Measurements from ENCODE around the gene BAIAP2L1. TPM values are rescaled to one million over a fixed set of nuclear protein-coding genes. Genes with fewer than 3 reads are reported as not detected.

Gene BAIAP2L1
- total and polyA plus RNA-seq, 2 of the 8 experiments (the other 6 are each of a cell fraction or from before 2014, with no cell fraction given): 19.2 to 42.9 TPM

GRCh38 chr7:98346515-98347069 lies 54.3 kb downstream of the BAIAP2L1 start:
- H4K91ac ChIP-seq (replicated peaks; ENCODE audit: insufficient read length, low read length): no peak overlapping the region
- no peaks in the 10 kb centered on the region for H3K27me3 ChIP-seq (replicated peaks in 1 of 4; ENCODE audit: control insufficient read depth in 3 of 4, extremely low read depth in 1 of 4, insufficient read depth in 3 of 4, low read length in 3 of 4)
- no peak overlapping the region for H2BK120ac ChIP-seq (replicated peaks; ENCODE audit: low read depth, low read length)
- no peak overlapping the region for H2BK5ac ChIP-seq (ENCODE audit: low read depth, low read length)
- no peak overlapping the region for H3K23ac ChIP-seq (ENCODE audit: insufficient read length)
- TF ChIP-seq TAF7 (optimal IDR thresholded peaks at IDR 0.05; ENCODE audit: borderline replicate concordance, low read depth, low read length) (no peak), EGR1 (IDR thresholded peaks at IDR 0.05; ENCODE audit: borderline replicate concordance, low read depth, low read length) (no peak), SUZ12 (IDR thresholded peaks at IDR 0.05; ENCODE audit: low read length) (no peak), SAP30 (IDR thresholded peaks at IDR 0.05; ENCODE audit: insufficient read depth, insufficient replicate concordance, low read length) (no peak), JUND (IDR thresholded peaks at IDR 0.05; ENCODE audit: low read length) (no peak), CBX5 (IDR thresholded peaks at IDR 0.05; ENCODE audit: low read depth, low read length) (no peak), E2F6 (IDR thresholded peaks at IDR 0.05) (no peak)
- no peak overlapping the region for H2AK5ac ChIP-seq (ENCODE audit: low read depth, low read length)
- CTCF ChIA-PET (ENCODE audit: partially characterized antibody): interaction anchor here (0.9 kb wide), 1 partner anchor 14 kb away, joined by 3 read pairs; no protein-coding TSS in a partner anchor
- H3K27ac ChIP-seq (ENCODE audit: low read depth, low read length): no peak overlapping the region
- POLR2A ChIA-PET (ENCODE audit: partially characterized antibody): no interaction called here
- H2AFZ ChIP-seq (ENCODE audit: low read length): no peak overlapping the region
- H3K4ac ChIP-seq (replicated peaks; ENCODE audit: insufficient read length, low read depth, low read length): no peak overlapping the region
- H4K20me1 ChIP-seq (replicated peaks in 1 of 2; ENCODE audit: control insufficient read depth in 1 of 2, insufficient read depth in 2 of 2, low read length in 2 of 2): peaks cover 2% of the 10 kb centered on the region in 2 experiments
- FAIRE-seq (no peak), DNase-seq (ENCODE audit: low read depth in 1 of 2, low spot score in 2 of 2) (no peak)
- H3K79me1 ChIP-seq (ENCODE audit: low read depth, low read length): peaks cover 3% of the 10 kb centered on the region
- H3K9ac ChIP-seq (replicated peaks in 1 of 4; ENCODE audit: extremely low read depth in 1 of 4, low read depth in 3 of 4, low read length in 3 of 4): no peak overlapping the region; a peak in 1 of 7 replicates
- H3K79me2 ChIP-seq (ENCODE audit: control insufficient read depth in 1 of 2, insufficient read depth in 2 of 2, low read length in 2 of 2): peaks cover 0 to 26% of the 10 kb centered on the region in 2 experiments; a peak in 2 of 4 replicates
- H4K8ac ChIP-seq (ENCODE audit: extremely low read depth, insufficient read depth, low read length): no peak overlapping the region
- H3K56ac ChIP-seq (replicated peaks; ENCODE audit: insufficient read length, low read depth, low read length): no peak overlapping the region
- H3K14ac ChIP-seq (ENCODE audit: insufficient read length): no peak overlapping the region
- no peak overlapping the region for H2BK12ac ChIP-seq (ENCODE audit: low read depth, low read length)
- H3K4me2 ChIP-seq (ENCODE audit: insufficient read depth in 1 of 2, low read depth in 2 of 2, low read length in 2 of 2): no peak overlapping the region
- H2BK20ac ChIP-seq (ENCODE audit: low read length): no peak overlapping the region
- no peaks in the 10 kb centered on the region for H3K4me1 ChIP-seq (replicated peaks in 1 of 4; ENCODE audit: control insufficient read depth in 3 of 4, insufficient read depth in 4 of 4, low read length in 3 of 4)
- no peak overlapping the region for H3K18ac ChIP-seq (ENCODE audit: extremely low read depth, low read length)
- H2BK15ac ChIP-seq (ENCODE audit: low read length): no peak overlapping the region
- H3K36me3 ChIP-seq (ENCODE audit: control insufficient read depth in 2 of 4, insufficient read depth in 4 of 4, low read length in 3 of 4): peaks cover 0 to 3% (median 1%) of the 10 kb centered on the region in 4 experiments; a peak in 2 of 8 replicates
- WGBS, 2 experiments (ENCODE audit: extremely low coverage in 1 of 2, insufficient coverage in 1 of 2, insufficient read length in 1 of 2, insufficient replicate concordance in 2 of 2, low coverage in 1 of 2, low lambda C conversion rate in 2 of 2, missing lambda C conversion rate in 1 of 2): 84% methylated on average over 7 of the region's 7 CpGs; no CpG with 5 or more reads in 1 of the 2 experiments
- H3K23me2 ChIP-seq (ENCODE audit: low read depth, low read length): no peaks in the 10 kb centered on the region
- H4K5ac ChIP-seq (ENCODE audit: insufficient read length, low read depth, low read length): no peak overlapping the region
- no peak overlapping the region for H3K4me3 ChIP-seq (ENCODE audit: extremely low read depth in 1 of 4, insufficient read depth in 2 of 4, low read depth in 3 of 4, low read length in 4 of 4)
- H3K9me3 ChIP-seq (ENCODE audit: insufficient read depth in 2 of 2, low read depth in 1 of 2, low read length in 1 of 2): no peaks in the 10 kb centered on the region
